ENCODE results near the gene ARFGEF2.
"Not testable (repeated sequence)": the region's sequence is repeated elsewhere in the genome, so short reads cannot be mapped to it uniquely, and the experiment has no call there.

The ARFGEF2 gene

GRCh38 chr20:48956052-48956451 lies 34.5 kb downstream of the ARFGEF2 start:
- no peak for DNase-seq (ENCODE audit: low spot score)

- no peak for DNase-seq (ENCODE audit: low spot score)
Measured at GRCh38 chr20:48957053-48957481, 35.6 kb downstream of the ARFGEF2 start.

GRCh38 chr20:48957533-48957932 lies 36.0 kb downstream of the ARFGEF2 start:
- DNase-seq (ENCODE audit: low spot score), result no peak

GRCh38 chr20:48958743-48959142 lies 37.2 kb downstream of the ARFGEF2 start:
- DNase-seq (ENCODE audit: low spot score), result no peak

GRCh38 chr20:48959899-48960550 lies 38.5 kb downstream of the ARFGEF2 start:
- DNase-seq (ENCODE audit: low spot score), result no peak

GRCh38 chr20:48962421-48962820 lies 40.9 kb downstream of the ARFGEF2 start:
- DNase-seq (ENCODE audit: low spot score), result no peak

GRCh38 chr20:48962976-48963771 lies 41.7 kb downstream of the ARFGEF2 start:
- no peak for DNase-seq (ENCODE audit: low spot score)

GRCh38 chr20:48965189-48965910 lies 43.8 kb downstream of the ARFGEF2 start:
- DNase-seq (ENCODE audit: low spot score), result no peak

- no peak for DNase-seq (ENCODE audit: low spot score)
Measured at GRCh38 chr20:48970681-48971365, 49.3 kb downstream of the ARFGEF2 start.

GRCh38 chr20:48971956-48972355 lies 50.4 kb downstream of the ARFGEF2 start:
- no peak for DNase-seq (ENCODE audit: low spot score)

- no peak for DNase-seq (ENCODE audit: low spot score)
Measured at GRCh38 chr20:48972816-48973215, 51.3 kb downstream of the ARFGEF2 start.

GRCh38 chr20:48975955-48976354 lies 54.4 kb downstream of the ARFGEF2 start:
- DNase-seq (ENCODE audit: low spot score), result no peak

- DNase-seq (ENCODE audit: low spot score), result not testable (repeated sequence)
Measured at GRCh38 chr20:48979980-48980379, 58.5 kb downstream of the ARFGEF2 start.

- DNase-seq (ENCODE audit: low spot score), result no peak
Measured at GRCh38 chr20:48983423-48984400, 62.2 kb downstream of the ARFGEF2 start.

- DNase-seq (ENCODE audit: low spot score), result no peak
Measured at GRCh38 chr20:48984575-48985219, 63.2 kb downstream of the ARFGEF2 start.

GRCh38 chr20:48986899-48987298 lies 65.4 kb downstream of the ARFGEF2 start:
- DNase-seq (ENCODE audit: low spot score), result peak; percentile 44

GRCh38 chr20:48990467-48990866 lies 69.0 kb downstream of the ARFGEF2 start:
- DNase-seq (ENCODE audit: low spot score), result no peak

GRCh38 chr20:48995589-48995988 lies 74.1 kb downstream of the ARFGEF2 start:
- peak; percentile 32 for DNase-seq (ENCODE audit: low spot score)

- DNase-seq (ENCODE audit: low spot score), result no peak
Measured at GRCh38 chr20:48999890-49000870, 78.7 kb downstream of the ARFGEF2 start.

Data from SW480 (cell line).